Gastrocnemius medialis (tissue), 4 donors: ENCODE results near the gene C1QA.

Experiments used
- CTCF ChIP-seq, 5 experiments: fragments of 450-650 bp in 3 of 5; fragments of 200-600 bp in 2 of 5; sonication (generic) in 2 of 5; IDR thresholded peaks in 4 of 5; conservative IDR thresholded peaks in 1 of 5; 1 replicate in 4 of 5; 2 replicates in 1 of 5; pipeline ENCODE4 v1.5.1; 2016 to 2019; ENCODE audit warnings: antibody characterized with exemption in 5 of 5, mild to moderate bottlenecking in 3 of 5, moderate library complexity in 3 of 5
- POLR2A ChIP-seq, 2 donors: fragments of 450-650 bp; IDR thresholded peaks; one replicate each; pipeline ENCODE4 v1.6.1; 2017; ENCODE audit warnings: antibody characterized with exemption in 2 of 2, mild to moderate bottlenecking in 2 of 2, moderate library complexity in 2 of 2

GRCh38 chr1:22661880-22662279 lies 25.5 kb downstream of the C1QA start:
- no peak for TF ChIP-seq CTCF (IDR thresholded peaks at IDR 0.05 in 4 of 5, conservative IDR thresholded peaks at IDR 0.05 in 1 of 5)
- TF ChIP-seq POLR2A (IDR thresholded peaks at IDR 0.05): no peak
